Kidney epithelial cell (primary cell): Measurements from ENCODE around the gene ZNF768. TPM values are rescaled to one million over a fixed set of nuclear protein-coding genes. Genes with fewer than 3 reads are reported as not detected.

Experiments
- DNase-seq: peaks from one replicate; pipeline ENCODE4 v3.0.0-alpha.2; 2010; ENCODE audit warnings: low read depth
- H3K27me3 ChIP-seq: 2 replicates; pipeline ENCODE4 v1.6.0; 2011; ENCODE audit warnings: low read length; ENCODE audit not compliant: control insufficient read depth, insufficient read depth
- H3K36me3 ChIP-seq: 2 replicates; pipeline ENCODE4 v1.5.1; 2011; ENCODE audit warnings: low read length; ENCODE audit not compliant: control insufficient read depth, insufficient read depth
- H3K4me3 ChIP-seq: 2 replicates; pipeline ENCODE4 v1.5.1; 2011; ENCODE audit warnings: low read depth, mild to moderate bottlenecking, control low read depth, low read length
- CTCF ChIP-seq: IDR thresholded peaks from 2 replicates; pipeline ENCODE4 v1.5.1; 2011; ENCODE audit warnings: mild to moderate bottlenecking, moderate library complexity, low read length, control low read depth, inconsistent platforms; ENCODE audit not compliant: insufficient read depth, poor library complexity, severe bottlenecking
- total RNA-seq: library from RNA; depleted of rRNA; stranded (reverse); fragments of >200 nt; gene quantifications from 2 replicates; pipeline ENCODE4 v1.2.3, GENCODE V29; 2015

ZNF768 gene
- total RNA-seq, 1 donor from 2014 or later: 59.5 TPM

GRCh38 chr16:30565526-30565925, 39.2 kb upstream of the ZNF768 start:
- TF ChIP-seq CTCF: no peak
- no peak for DNase-seq
- Histone ChIP-seq H3K27me3 (no peaks in the 10 kb centered on the region), H3K36me3 (no peaks in the 10 kb centered on the region), H3K4me3 (no peak overlapping the region)

GRCh38 chr16:30562021-30562420, 35.7 kb upstream of the ZNF768 start:
- TF ChIP-seq CTCF: no peak

GRCh38 chr16:30561089-30561816, 34.9 kb upstream of the ZNF768 start:
- Histone ChIP-seq H3K4me3 (peak overlapping the region; percentile 28), H3K36me3 (no peaks in the 10 kb centered on the region), H3K27me3 (no peaks in the 10 kb centered on the region)
- DNase-seq: no peak
- no peak for TF ChIP-seq CTCF

More at GRCh38 chr16:30562021-30562420, 35.7 kb upstream of the ZNF768 start:
- H3K36me3 ChIP-seq: no peaks in the 10 kb centered on the region
- H3K4me3 ChIP-seq: no peak overlapping the region
- no peak for DNase-seq
- H3K27me3 ChIP-seq: no peaks in the 10 kb centered on the region

GRCh38 chr16:30559690-30560089, 33.3 kb upstream of the ZNF768 start:
- DNase-seq: no peak
- TF ChIP-seq CTCF: no peak
- no peaks in the 10 kb centered on the region for H3K27me3 ChIP-seq
- H3K4me3 ChIP-seq: no peak overlapping the region
- peaks cover 1% of the 10 kb centered on the region for H3K36me3 ChIP-seq

- Histone ChIP-seq H3K27me3 (no peaks in the 10 kb centered on the region), H3K36me3 (peaks cover 1% of the 10 kb centered on the region), H3K4me3 (no peak overlapping the region)
- DNase-seq: no peak
- TF ChIP-seq CTCF: no peak
Measured at GRCh38 chr16:30558789-30559377, 32.5 kb upstream of the ZNF768 start.
